GM21529 (cell line): ENCODE measurements around the gene TMEM215.
"Not testable (repeated sequence)": the region's sequence is repeated elsewhere in the genome, so short reads cannot be mapped to it uniquely, and the experiment has no call there.

ENCODE experiments used
- ATAC-seq: cut with Tn5 transposase; IDR thresholded peaks from one replicate; pipeline ENCODE4 v1.9.1; 2021; ENCODE audit not compliant: unreplicated experiment

TMEM215 gene

DNA sequence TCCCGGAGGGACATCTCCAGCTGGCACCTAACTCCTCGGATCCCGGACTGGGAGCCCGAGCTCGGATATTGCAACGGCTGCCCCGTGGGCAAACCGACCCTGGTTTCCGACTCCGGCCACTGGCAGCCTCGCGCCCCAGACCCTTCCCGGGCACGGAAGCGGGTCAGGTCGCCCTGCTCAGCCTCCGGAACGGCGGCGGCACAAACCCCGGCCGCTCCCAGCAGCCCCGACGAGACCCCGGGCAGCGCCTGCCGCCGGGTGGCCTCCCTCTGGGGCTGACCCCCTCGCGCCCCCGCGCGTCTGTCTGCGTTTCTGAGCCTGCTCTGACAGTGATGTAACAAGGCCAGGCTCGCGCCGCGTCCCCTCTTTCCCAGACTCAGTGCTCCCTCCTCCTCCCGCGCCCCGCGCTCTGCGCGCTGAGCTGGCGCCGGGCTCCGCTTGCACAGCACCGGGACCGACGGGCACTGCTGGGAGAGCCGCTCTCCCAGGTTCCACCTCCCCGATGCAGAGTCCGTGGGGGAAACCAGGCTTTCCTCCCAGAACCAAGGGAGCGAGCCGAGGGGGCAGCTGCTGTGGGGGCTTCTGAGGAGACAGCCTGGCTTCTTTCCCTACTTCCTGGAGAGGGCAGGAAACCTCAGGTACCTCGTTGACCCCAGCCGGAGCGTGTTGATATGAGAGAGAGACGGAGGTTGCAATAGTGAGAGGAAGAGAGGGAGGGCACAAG, at the start of gene TMEM215:
TMEM215 (plus strand) TSS at position 373 of the 724 bp plus-strand sequence. CDS start 644 bp downstream, outside the sequence.
- ATAC-seq, result no peak

GRCh38 chr9:32735476-32735875, 47.9 kb upstream of the TMEM215 start:
- ATAC-seq, result no peak

DNA sequence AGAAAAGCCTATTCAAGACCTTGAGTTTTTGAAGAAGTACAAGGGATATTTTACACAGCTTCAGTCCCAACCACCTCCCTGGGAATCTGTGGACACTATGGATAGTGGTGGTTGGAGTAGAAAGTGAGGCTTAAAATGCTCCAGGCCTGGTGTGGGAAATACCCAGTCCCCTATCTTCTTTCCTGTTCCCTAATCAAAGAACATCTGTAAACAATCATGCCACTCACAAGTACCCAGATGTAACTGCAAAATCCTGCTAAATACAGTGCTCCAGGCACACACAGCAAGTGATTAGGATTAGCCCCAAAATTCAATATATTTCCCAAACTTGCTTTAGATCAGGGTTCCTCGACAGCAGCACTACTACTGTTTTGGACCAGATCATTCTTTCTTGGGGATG, 46.0 kb upstream of the TMEM215 start:
- ATAC-seq, result no peak

GRCh38 chr9:32738501-32739172, 44.7 kb upstream of the TMEM215 start:
- ATAC-seq, result no peak

- ATAC-seq, result no peak
These were observed 41.6 kb upstream of the TMEM215 start for GRCh38 chr9:32741706-32742105.

GRCh38 chr9:32742296-32742695, 41.0 kb upstream of the TMEM215 start:
- no peak for ATAC-seq

- ATAC-seq, result no peak
These were observed 35.3 kb upstream of the TMEM215 start for GRCh38 chr9:32748013-32748412.

DNA sequence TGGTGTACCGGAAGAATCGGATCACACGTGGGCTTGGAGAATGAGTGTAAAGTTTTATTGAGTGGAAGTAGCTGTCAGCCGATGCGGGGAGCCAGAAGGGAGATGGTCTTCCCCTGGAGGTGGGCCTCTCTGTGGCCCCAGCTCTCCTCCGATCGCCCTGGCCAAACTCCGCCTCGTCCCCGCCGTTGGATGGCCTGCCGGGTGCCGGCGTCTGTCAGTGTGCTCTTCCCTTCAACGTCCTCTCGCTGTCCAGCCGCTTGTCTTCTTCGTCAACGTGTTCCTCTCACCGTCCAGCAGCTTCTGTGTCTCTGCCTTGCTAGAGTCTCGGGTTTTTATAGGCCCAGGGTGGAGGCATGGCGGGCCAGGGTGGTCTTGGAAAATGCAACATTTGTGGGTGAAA, 27.6 kb upstream of the TMEM215 start:
- no peak for ATAC-seq

GRCh38 chr9:32764139-32764538, 19.2 kb upstream of the TMEM215 start:
- no peak for ATAC-seq

DNA sequence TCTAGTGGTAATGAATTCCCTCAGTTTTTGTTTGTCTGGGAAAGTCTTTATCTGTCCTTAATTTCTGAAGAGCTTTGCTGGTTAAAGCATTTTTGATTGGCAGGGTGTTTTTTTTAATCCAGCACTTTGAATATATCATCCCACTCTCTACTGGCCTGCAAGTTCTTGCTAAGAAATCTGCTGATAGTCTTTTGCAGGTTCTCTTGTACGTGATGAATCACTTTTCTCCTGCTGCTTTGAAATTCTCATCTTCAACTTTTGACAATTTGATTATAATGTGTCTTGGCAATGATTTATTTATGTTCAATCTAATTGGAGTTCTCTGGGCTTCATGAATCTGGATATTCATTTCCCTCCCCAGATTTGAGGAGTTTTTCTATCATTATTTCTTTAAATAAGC, 8.1 kb upstream of the TMEM215 start:
- no peak for ATAC-seq

- ATAC-seq, result no peak
These were observed 7.1 kb upstream of the TMEM215 start for GRCh38 chr9:32776201-32776600.

DNA sequence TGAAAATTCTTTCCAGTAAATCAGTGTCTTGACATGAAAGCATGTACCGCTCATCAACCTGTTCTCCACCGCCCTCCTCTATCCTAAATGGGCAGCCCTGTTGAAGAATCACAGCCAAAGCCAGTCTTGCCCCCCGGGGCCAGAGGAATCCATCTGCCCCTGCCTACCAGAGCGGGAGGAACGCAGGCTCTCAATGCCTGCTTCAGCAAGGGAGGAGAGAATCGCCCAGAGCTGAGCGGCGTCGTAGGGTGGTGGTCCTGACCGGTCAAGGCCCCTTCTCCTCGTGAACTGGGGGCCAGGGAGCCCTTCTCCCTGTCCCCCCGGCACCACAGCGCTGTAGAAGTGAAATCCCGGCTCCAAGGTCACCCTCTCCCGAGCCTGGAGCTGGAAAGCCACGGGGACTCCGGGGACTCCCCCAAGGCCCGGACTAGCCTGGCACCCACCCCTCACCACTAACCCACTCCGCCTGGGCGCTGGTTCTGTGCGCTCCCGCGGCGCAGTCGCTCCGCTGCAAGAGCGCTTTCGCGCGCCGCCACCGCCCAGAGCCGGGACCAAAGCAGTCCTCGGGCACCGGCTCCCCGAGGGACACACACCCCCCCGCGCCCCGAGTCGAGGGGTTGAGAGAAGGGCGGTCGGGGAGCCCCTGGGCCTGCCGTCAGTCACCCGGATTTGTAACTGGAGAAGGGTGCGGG, 718 bp upstream of the TMEM215 start:
- ATAC-seq, result no peak

DNA sequence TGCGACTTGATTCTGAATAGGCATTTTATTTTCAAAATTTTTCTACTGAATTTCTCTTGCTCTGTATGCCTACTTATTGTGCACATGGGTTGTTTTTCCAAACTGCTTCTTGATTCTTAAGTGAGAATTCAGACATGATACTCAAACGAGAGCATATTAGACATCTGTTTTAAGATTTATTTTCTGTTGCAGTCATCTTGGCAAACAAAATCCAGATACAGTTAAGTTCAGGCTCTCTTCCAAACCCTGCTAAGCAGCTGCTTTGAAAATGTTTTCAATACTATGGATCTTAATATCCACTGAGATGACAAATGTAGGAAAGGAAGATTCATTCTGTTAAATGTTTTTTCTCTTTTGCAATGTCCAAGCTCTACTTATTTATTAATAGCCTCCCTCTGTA, 4.5 kb downstream of the TMEM215 start:
- ATAC-seq, result no peak

GRCh38 chr9:32796015-32796414, 12.7 kb downstream of the TMEM215 start:
- not testable (repeated sequence) for ATAC-seq

DNA sequence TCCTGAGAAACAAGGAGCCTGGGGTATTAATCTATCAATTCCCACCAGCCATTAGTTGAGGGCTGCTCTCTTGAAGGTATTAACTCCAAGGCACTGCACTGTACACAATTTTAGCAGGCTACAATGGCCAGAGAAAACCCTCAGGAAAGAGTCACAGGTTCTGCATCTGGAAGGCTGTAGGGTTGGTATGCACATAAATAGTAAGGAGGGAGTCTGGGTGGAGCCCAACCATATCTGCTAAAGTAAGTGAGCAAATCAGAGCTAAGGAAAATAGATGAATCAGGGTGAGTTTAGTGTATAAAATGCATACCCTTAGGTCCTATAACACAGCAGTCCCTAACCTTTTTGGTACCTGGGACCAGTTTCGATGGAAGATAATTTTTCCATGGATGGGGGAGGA, 18.2 kb downstream of the TMEM215 start:
- ATAC-seq, result no peak

- no peak for ATAC-seq
These were observed 23.9 kb downstream of the TMEM215 start for GRCh38 chr9:32807217-32807616.

- no peak for ATAC-seq
These were observed 27.9 kb downstream of the TMEM215 start for GRCh38 chr9:32811246-32811645.

DNA sequence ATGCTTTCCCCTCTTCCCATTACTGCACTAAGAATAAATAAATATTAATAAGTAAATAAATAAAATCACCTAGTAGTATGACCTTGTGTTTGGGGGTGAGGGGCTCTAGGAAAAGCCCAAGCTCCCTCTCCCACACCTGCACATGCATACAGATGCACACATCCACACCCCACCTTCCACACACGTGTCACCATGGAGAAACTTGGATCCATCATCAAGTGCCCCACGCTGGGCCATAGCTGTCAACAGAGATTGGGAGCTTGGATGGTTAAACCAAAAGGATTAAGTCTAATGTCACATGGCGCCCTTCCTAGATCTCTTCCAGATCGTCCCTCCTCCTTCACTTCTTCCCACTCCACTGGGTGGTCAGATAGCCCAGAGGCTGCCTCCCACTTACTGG, 37.0 kb downstream of the TMEM215 start:
- no peak for ATAC-seq

- ATAC-seq, result no peak
These were observed 39.8 kb downstream of the TMEM215 start for GRCh38 chr9:32823101-32823500.

DNA sequence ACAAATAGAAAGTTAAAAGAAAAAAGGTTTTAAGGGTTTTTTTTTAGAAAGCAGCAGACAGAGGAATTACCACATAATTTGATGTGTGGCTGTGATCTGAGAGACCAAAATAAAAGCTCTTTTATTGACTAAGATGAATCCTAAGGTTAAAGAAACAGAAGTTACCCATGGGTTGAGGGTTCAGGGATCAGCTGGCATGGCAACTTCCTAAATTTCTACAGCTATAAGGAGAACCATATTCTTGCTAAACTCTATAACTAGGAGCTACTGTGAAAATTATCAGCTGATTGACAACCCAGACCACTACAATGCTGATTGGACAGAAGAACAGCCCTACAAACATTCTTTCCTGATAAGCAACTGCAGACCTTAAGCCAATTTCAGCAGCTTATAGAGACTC, 40.2 kb downstream of the TMEM215 start:
- no peak for ATAC-seq

DNA sequence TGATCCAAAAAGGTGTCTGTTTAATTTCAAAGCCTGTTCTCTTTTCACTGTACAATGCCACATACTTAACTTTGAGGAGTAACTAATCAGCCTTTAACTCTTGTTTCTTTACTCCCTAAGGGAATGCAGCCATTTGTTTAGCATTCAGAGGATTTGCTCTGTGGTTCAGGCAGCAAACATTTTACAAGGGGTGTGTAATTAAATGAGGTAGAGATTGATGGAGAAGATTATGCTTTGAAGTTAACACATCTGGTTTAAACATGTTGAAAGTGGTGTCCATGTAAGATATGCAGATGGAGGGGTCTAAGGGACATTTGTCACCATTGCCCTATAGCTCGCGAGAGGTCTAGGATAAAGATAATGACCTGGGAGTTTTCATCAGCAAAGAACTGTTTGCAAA, 41.9 kb downstream of the TMEM215 start:
- no peak for ATAC-seq

DNA sequence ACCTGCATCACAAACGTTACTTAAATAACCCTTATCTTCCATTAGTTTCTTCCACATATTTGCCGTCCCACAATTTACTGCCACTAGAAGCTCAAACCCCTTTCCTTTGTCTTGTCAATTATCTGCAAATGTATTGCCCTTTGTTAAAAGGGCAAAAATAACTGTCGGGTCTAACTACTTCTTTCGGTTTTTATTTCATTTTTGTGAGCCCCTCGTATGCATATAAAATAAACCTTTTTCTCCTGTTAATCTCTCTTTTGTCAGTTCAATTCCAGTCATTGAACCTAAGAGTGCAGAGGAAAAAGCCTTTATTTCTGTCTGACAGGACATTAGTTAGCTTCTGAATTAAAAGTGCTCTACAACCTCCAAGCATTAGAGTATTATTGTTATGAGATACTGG, 45.5 kb downstream of the TMEM215 start:
- ATAC-seq, result no peak
